Femur (tissue), 1 donor: ENCODE measurements around the gene ADRA2C.
"Not testable (repeated sequence)": the region's sequence is repeated elsewhere in the genome, so short reads cannot be mapped to it uniquely, and the experiment has no call there.

Source experiments
- DNase-seq: peaks from one replicate; pipeline ENCODE4 v3.0.0-alpha.2; 2017

The ADRA2C gene

GRCh38 chr4:3800351-3800750 lies 34.2 kb downstream of the ADRA2C start:
- no peak for DNase-seq

- DNase-seq = no peak
These were observed 35.3 kb downstream of the ADRA2C start for GRCh38 chr4:3801521-3801920.

DNA sequence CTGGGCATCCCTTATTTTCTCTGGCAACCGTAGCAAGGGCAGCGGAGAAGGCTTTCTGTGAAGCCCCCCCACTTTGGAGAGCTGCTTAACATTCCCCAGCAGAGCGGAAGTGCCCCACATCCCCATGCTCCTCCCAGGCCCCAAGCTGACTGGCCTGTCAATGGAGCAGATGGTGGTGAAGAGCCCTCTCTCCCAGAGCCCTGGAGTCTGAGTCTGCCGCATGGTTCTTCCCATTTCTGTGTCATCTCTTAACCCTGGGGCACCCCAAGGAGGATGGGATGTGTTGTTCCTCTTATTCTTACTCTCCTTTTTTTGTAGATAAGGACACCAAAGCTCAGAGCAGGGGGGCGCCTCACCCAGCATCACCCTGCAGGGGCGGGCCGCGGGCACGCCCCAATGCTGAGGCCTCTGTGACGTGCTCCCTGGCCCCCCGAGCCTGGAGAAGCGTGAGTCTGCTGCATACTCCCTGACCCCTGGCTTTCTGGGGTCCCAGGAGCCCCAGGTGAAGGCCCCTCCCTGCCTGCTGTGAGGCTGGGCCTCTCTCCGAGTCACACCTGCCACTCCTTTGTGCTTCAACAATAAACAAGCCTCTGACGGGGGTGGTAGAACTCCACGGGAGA lies 35.9 kb downstream of the ADRA2C start:
- no peak for DNase-seq

DNA sequence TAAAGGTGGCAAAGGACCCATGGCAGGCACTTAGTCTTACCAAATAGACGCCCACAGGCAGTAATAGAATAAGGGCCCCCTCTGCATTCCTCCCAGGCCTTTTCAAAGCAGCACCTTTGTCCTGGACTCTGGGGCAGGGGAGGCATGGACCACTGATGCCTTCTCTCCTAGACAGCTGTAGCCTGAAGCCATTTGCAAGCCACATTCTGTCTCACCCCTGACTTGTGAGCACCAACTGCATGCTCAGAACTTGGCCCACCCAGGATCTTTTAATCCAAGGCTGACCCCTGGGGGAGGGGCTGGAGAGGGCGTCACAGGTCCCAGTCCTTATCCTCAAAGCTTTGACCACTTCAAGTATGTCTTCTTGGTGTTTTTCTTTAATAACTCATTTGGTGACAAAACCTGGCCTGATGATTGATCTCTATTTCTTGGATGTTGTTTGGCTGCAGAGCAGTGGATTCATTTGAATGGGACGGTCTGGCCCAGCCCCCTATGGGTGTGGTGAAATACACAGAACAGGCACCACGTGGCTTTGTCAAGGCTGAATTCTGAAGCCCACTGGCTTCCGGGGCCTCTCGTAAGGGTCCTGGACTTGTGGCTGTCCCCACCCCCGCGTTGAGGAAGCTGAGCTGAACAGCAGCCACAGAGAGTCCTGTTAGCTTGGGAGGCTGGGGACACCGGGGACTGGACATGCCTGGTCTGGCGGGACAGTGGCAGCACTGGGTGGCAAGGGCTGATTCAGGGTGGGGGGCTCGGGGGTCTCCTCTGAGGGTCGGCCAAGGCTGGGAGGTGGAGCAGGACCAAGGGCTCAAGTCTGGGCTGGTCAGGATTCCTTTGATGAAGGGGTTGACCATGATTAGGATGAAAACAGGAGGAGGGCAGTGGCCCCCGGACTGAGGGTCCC lies 36.6 kb downstream of the ADRA2C start:
- DNase-seq = no peak

DNA sequence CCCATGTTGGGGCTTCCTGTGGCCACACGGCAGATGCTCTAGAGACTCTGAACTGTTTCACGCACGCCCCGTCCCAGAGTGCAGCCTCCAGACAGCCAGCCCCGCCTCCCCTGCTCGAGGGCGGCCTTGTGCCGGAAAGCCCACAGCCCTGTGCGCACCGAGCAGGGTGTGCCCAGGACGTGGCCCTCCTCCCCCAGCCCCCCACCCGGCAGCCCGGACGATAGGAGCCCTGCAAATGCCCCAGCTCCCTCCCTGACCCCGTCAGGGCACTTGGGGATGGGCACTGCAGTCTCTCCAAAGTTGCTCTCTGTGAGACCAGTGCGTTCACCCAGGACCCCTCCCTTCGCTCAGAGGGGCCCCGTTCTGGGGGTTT lies 37.3 kb downstream of the ADRA2C start:
- DNase-seq = no peak

- DNase-seq = no peak
These were observed 37.8 kb downstream of the ADRA2C start for GRCh38 chr4:3803946-3804345.

GRCh38 chr4:3805026-3805425 lies 38.8 kb downstream of the ADRA2C start:
- DNase-seq = no peak

GRCh38 chr4:3805731-3806130 lies 39.5 kb downstream of the ADRA2C start:
- DNase-seq = no peak

DNA sequence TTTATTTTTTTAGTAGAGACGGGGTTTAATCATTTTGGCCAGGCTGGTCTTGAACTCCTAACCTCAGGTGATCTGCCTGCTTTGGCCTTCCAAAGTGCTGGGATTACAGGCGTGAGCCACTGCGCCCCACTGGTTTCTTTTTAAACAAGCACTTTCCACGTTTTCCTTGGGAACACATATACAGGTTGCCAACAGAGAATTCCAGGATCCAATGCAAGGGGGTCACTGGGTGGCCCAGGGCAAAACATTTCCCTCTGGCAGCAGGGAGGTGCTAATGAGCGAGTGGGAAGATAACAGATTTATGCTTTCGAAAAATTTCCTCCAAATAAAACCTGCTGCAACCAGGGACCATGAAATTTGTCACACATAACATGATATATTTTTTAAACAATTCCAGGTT lies 41.1 kb downstream of the ADRA2C start:
- DNase-seq = no peak

DNA sequence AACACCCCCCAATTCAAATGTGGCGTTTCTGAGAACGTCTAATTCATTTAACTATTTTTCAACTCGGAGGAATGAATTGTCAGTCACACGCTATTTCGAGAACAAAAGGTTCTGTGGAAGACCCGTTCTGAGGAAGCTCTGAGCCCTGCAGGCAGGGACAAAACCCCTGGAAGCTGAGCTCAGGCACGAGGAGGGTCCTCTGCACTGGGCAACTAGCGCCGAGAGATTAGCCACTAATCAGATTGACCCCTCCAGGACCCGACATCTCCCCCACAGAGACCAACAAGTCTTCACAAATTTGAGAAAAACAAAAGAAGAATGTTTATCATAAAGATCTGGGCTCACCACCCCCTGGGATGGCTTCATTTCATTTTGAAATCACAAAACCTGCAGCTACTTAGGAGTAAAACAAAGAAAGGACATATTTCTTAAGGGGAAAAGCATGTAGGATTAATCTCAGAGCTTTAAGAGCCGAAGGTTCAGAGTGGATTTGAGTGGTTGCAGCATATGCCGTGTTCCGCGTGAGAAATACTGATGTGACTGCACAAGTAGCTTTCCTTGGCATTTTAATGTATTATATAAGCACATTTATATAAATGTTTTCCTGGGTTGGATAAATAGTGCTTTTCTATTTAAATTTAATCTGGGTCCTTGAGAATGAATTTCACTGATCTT lies 41.8 kb downstream of the ADRA2C start:
- no peak for DNase-seq

- no peak for DNase-seq
These were observed 42.4 kb downstream of the ADRA2C start for GRCh38 chr4:3808597-3808996.

DNA sequence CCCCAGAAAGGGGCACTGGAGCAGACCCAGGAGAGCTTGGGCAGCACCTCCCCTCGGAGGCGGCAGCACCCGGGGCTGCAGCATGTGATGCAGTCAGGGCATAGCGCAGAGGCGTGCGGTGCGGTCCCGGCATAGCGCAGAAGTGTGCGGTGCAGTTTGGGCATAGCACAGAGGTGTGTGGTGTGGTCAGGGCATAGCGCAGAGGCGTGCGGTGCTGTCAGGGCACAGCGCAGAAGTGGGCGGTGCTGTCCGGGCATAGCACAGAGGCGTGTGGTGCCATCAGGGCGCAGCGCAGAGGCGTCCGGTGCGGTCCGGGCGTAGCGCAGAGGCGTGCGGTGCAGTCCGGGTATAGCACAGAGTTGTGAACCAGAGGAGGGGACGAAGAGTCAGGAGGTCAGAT lies 42.8 kb downstream of the ADRA2C start:
- DNase-seq = no peak

GRCh38 chr4:3809451-3810110 lies 43.4 kb downstream of the ADRA2C start:
- no peak for DNase-seq

DNA sequence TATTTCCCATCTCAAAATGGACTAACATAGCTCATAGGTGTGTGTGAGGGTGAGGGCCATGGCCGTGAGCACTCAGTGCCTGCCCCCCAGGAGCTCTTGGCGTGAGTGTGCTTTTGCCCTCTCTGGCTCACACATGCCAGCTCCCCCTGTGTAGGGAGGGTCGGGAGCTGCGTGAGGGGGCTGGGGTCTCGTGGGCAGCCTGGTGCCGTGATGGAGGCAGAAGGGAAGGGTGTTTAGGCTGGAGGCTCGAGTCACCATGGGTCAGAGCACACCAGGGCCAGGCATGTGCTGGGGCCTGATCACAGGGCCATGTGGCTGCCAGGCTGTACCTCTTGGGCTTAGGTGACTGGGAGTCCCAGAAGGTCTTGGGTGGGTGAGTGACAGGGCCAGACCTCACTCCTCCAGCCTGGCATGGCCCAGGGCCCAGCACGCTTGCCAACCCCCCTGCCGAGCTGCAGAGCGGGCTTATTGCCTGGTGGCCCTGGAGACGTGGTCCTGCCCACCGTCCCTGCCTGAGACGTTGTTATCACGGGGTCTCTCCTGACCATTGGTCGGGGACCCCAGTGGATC lies 44.0 kb downstream of the ADRA2C start:
- DNase-seq = no peak

DNA sequence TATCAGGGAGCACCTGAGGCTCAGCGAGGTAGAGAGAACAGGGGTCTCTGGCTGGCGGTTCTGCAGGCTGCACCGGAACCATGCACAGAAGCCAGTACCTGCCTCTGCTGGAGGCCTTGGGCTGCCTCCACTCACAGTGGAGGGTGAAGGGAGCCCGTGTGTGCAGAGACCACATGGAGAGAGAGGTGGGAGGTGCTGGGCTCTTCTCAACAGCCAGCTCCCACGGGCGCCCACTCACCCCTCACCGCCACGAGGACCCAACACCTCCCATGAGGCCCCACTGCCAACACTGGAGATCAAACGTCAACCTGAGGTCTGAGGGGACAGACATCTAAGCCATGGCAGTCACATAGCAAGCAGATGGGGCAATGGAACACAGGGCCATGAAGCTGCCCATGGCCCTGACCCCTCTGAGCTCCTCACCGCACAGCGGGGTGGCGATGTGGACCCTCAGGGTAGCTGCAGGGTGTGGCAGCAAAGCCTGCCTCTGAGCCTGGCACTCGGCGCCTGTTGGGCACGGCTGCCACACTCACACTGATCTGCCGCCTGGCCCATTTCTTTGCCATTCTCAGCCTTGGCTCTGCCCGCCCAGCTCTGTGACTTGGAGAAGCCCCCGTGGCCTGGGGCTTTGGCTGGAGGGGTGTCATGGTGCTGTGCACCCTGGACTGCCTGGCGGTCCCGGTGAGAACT lies 44.8 kb downstream of the ADRA2C start:
- no peak for DNase-seq

DNA sequence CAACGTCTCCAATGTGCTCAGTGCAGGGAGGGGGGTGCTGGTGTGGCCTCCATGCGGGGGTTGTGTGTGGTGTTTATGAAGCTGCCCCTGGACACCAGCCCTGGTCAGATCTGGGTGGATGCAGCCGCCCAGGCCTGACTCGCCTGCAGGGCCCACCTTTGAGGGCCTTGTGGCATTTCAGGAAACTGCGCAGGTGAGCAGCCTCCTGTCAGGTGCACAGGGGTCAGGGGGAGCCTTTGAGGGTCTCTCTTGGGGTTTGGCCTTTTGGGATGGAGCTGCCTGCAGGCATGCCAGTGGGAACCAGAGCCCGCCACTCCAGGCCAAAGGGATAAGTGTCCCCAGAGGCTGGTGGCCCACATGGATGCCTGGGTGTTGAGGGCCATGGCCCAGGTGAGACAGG lies 45.4 kb downstream of the ADRA2C start:
- DNase-seq = no peak

DNA sequence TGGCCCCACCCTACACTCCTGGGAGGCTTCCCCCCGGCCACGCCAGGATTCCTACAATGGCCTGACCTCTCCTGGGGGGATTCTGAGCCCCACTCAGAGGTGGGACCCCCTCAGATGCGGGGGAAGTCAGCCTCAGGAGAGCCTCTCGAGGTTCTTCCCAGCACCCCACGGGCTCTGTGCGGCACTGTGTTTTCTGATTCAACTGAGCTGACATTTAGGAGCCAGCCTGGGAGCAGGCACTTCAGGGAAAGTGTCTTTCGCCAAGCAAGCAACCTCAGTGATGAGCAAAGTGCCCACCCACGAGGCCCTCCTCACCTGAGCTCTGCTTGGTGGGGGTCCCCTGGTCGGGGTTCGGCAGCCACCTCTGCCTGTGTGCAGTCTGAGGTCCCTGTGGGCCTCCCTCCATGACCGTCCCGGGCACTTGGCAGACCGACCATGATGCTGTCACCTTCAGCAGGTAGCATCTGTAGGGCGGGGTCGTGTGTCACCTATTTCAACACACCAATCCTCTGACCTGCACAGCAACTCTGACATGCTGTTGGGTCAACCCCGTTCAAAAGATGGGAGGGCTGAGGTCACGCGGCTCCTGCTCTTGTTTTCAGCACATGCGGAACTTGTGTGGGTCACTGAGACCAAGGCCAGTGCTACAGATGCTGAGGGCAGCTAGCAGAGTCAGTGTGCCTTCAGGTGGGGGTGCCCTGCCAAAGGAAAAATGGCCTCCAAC lies 46.2 kb downstream of the ADRA2C start:
- no peak for DNase-seq

DNA sequence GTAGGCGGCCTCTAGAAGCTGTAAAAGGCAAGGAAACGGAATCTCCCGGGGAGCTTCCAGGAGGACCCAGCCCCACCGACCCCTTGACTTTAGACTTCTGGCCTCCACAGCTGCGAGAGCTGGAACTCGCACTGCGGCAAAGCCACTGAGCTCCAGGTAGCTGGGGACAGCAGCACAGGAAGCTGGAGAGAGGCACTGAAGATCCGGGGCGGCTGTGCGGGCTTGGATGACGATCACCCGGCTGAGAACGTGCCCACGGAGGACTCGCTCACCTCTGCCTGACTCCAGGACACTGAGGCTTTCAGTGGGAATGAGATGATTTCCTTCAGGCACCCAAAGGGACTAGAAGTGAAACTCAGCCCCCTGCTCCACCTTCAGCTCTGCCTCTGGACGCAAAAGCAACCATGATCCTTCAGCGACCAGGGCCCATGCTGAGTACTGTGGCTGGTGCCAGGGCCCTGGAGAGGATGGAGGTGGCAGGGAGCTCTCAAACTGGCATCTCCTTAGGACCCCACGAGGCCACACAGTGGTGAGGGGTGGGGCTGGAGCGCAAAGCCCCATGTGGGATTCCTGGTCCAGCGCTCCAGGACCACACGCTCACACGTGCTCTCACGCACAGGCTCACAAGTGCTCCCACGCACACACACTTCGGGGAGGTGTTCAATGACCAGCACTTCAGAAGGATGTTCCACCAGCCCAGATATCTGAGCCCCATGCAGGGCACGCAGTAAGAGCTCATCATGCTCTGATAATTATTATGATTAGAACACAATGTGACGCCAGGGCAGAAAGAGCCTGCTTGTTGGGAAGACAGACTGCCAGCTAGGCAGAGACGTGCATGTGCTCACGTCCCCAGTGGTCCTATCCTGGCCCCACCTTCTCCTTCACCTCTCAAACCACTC lies 47.2 kb downstream of the ADRA2C start:
- no peak for DNase-seq

DNA sequence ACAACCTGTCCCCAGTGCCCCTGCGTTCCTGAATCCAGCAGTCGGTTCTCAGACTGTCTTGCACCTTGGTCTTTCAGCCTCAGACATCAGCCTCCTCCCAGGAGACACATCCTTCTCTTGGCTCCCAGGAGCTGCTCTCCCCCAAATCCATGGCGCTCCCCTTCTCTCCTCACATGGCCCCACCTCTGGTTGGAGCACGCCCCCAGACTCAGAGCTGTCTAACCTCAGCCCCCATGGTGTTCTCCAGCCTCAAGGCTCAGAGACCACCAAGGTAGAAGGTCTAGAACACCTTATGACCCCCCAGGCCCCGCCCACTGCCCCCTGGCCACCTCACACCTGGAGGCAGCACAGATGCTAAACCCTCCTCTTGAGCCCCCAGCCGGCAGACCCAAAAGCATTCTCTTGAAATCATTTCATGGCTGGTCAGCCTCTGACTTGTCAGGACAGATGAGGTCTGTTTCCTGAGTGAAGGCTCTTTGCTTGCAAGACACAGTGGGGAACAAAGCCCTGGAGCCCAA lies 47.9 kb downstream of the ADRA2C start:
- DNase-seq = no peak

GRCh38 chr4:3814838-3815237 lies 48.7 kb downstream of the ADRA2C start:
- DNase-seq = not testable (repeated sequence)
